ENCODE results near the gene CSF3.

- no peak for TF ChIP-seq CTCF (conservative IDR thresholded peaks at IDR 0.05; ENCODE audit: low read depth, low read length)
- TF ChIP-seq RFX5 (IDR thresholded peaks at IDR 0.05; ENCODE audit: low read depth, low read length) = no peak
- no peak for TF ChIP-seq CEBPB (IDR thresholded peaks at IDR 0.05; ENCODE audit: low read depth, low read length)
- no peak for TF ChIP-seq FOS (IDR thresholded peaks at IDR 0.05; ENCODE audit: low read depth, low read length)
- no peak for TF ChIP-seq POLR2A (IDR thresholded peaks at IDR 0.05; ENCODE audit: low read depth, low read length)
- no peak for TF ChIP-seq USF2 (IDR thresholded peaks at IDR 0.05; ENCODE audit: low read depth, low read length)
Measured at GRCh38 chr17:40023590-40024292, 8.5 kb downstream of the CSF3 start.
